Activated T-helper 1 cell treated with anti-CD3 and anti-CD28 coated beads, Interleukin-12 subunit alpha, Interleukin-12 subunit beta, Interleukin-2, Interleukin-4 antibody, amounts not matched to agents 30 ng/mL and 10 ng/mL and 1 ng/mL, durations not matched to agents 14 hours and 24 hours and 36 hours (primary cell): ENCODE measurements around the gene CDK2. TPM values are rescaled to one million over a fixed set of nuclear protein-coding genes. Genes with fewer than 3 reads are reported as not detected.
"Not testable (repeated sequence)": the region's sequence is repeated elsewhere in the genome, so short reads cannot be mapped to it uniquely, and the experiment has no call there.

Experiments
- DNase-seq: peaks from one replicate; pipeline ENCODE4 v3.0.0; 2021; ENCODE audit warnings: low spot score
- H3K27ac Mint-ChIP-seq: one replicate; pipeline ENCODE4 v1.8.0; 2021; ENCODE audit warnings: mild to moderate bottlenecking, mixed read lengths
- H3K27me3 Mint-ChIP-seq: one replicate; pipeline ENCODE4 v1.8.0; 2022; ENCODE audit warnings: mild to moderate bottlenecking, moderate library complexity, mixed read lengths; ENCODE audit not compliant: insufficient read depth
- H3K36me3 Mint-ChIP-seq: one replicate; pipeline ENCODE4 v1.8.0; 2021; ENCODE audit warnings: low read depth, mixed read lengths
- H3K4me1 Mint-ChIP-seq: one replicate; pipeline ENCODE4 v1.8.0; 2021; ENCODE audit warnings: low read depth, mixed read lengths
- H3K4me3 Mint-ChIP-seq: one replicate; pipeline ENCODE4 v1.8.0; 2021; ENCODE audit warnings: mild to moderate bottlenecking, moderate library complexity, mixed read lengths
- H3K9me3 Mint-ChIP-seq: one replicate; pipeline ENCODE4 v1.8.0; 2021; ENCODE audit warnings: mixed read lengths
- intact Hi-C: fragments of 100-400 bp; cut with micrococcal nuclease; formaldehyde crosslinking; loops from one replicate; pipeline ENCODE4 v1.15.1; 2024
- total RNA-seq: library from RNA; stranded (reverse); gene quantifications from 2 replicates; pipeline ENCODE4 v1.2.3, GENCODE V29; 2022

The CDK2 gene
- total RNA-seq, 1 donor from 2014 or later, result 109 TPM

GRCh38 chr12:55993230-55993853 is 26.7 kb downstream of the CDK2 start:
- DNase-seq, result no peak
- Mint-ChIP-seq H3K27ac (no peak overlapping the region), H3K36me3 (peaks cover 40% of the 10 kb centered on the region), H3K4me1 (peaks cover 22% of the 10 kb centered on the region), H3K9me3 (no peaks in the 10 kb centered on the region), H3K4me3 (no peak overlapping the region), H3K27me3 (no peaks in the 10 kb centered on the region)
- intact Hi-C loops, result no loop called here

GRCh38 chr12:55995366-55995765 is 28.7 kb downstream of the CDK2 start:
- no peaks in the 10 kb centered on the region for H3K27me3 Mint-ChIP-seq
- H3K9me3 Mint-ChIP-seq, result no peaks in the 10 kb centered on the region
- H3K36me3 Mint-ChIP-seq, result peaks cover 27% of the 10 kb centered on the region
- intact Hi-C loops, result no loop called here
- DNase-seq, result no peak
- peak overlapping the region; percentile 12 for H3K27ac Mint-ChIP-seq
- no peak overlapping the region for H3K4me3 Mint-ChIP-seq
- H3K4me1 Mint-ChIP-seq, result peaks cover 30% of the 10 kb centered on the region

GRCh38 chr12:55996201-55996714 is 29.6 kb downstream of the CDK2 start:
- H3K27me3 Mint-ChIP-seq, result no peaks in the 10 kb centered on the region
- peaks cover 18% of the 10 kb centered on the region for H3K36me3 Mint-ChIP-seq
- intact Hi-C loops, result loop anchor here (1.0 kb wide), 8 partner anchors 11 to 122 kb away; partner anchors contain the start of genes IKZF4, PA2G4, RPS26 and ZC3H10
- DNase-seq, result peak; percentile 51
- peaks cover 30% of the 10 kb centered on the region for H3K4me1 Mint-ChIP-seq
- no peaks in the 10 kb centered on the region for H3K9me3 Mint-ChIP-seq
- peak overlapping the region; percentile 88 for H3K4me3 Mint-ChIP-seq
- H3K27ac Mint-ChIP-seq, result no peak overlapping the region

GRCh38 chr12:55996715-55997534 is 30.3 kb downstream of the CDK2 start, which contains the start of gene SUOX:
TSS of gene SUOX (plus strand) at chr12:55997276. CDS start at chr12:56002222, 4,946 bp downstream.
- Mint-ChIP-seq H3K36me3 (peaks cover 12% of the 10 kb centered on the region), H3K9me3 (no peaks in the 10 kb centered on the region), H3K4me3 (peak within 1 kb of the TSS; percentile 88), H3K27ac (peak within 1 kb of the TSS; percentile 64), H3K4me1 (peaks cover 30% of the 10 kb centered on the region), H3K27me3 (no peaks in the 10 kb centered on the region)
- DNase-seq, result peak; percentile 50
- intact Hi-C loops, result loop anchor here (1.0 kb wide), 8 partner anchors 10 to 121 kb away; partner anchors contain the start of genes IKZF4, PA2G4, RPS26 and ZC3H10

GRCh38 chr12:55997535-55997859 is 30.9 kb downstream of the CDK2 start:
- peak overlapping the region; percentile 88 for H3K4me3 Mint-ChIP-seq
- H3K9me3 Mint-ChIP-seq, result no peaks in the 10 kb centered on the region
- intact Hi-C loops, result no loop called here
- H3K36me3 Mint-ChIP-seq, result peaks cover 8% of the 10 kb centered on the region
- peak overlapping the region; percentile 58 for H3K27ac Mint-ChIP-seq
- H3K27me3 Mint-ChIP-seq, result no peaks in the 10 kb centered on the region
- peaks cover 30% of the 10 kb centered on the region for H3K4me1 Mint-ChIP-seq
- no peak for DNase-seq

GRCh38 chr12:55999522-55999921 is 32.9 kb downstream of the CDK2 start:
- intact Hi-C loops, H3K27me3 Mint-ChIP-seq, H3K36me3 Mint-ChIP-seq, DNase-seq, H3K4me3 Mint-ChIP-seq, H3K9me3 Mint-ChIP-seq, H3K27ac Mint-ChIP-seq: not testable (repeated sequence)
- H3K4me1 Mint-ChIP-seq, result peaks cover 30% of the 10 kb centered on the region

- H3K4me3 Mint-ChIP-seq, H3K36me3 Mint-ChIP-seq, DNase-seq, H3K27me3 Mint-ChIP-seq, intact Hi-C loops, H3K9me3 Mint-ChIP-seq, H3K27ac Mint-ChIP-seq: not testable (repeated sequence)
- H3K4me1 Mint-ChIP-seq, result peaks cover 30% of the 10 kb centered on the region
Observed at GRCh38 chr12:55999999-56000540, 33.4 kb downstream of the CDK2 start.

GRCh38 chr12:56001487-56002100 is 35.0 kb downstream of the CDK2 start:
- intact Hi-C loops, result no loop called here
- H3K27ac Mint-ChIP-seq, result no peak overlapping the region
- no peak overlapping the region for H3K4me3 Mint-ChIP-seq
- DNase-seq, result no peak
- no peaks in the 10 kb centered on the region for H3K36me3 Mint-ChIP-seq
- H3K9me3 Mint-ChIP-seq, result no peaks in the 10 kb centered on the region
- no peaks in the 10 kb centered on the region for H3K27me3 Mint-ChIP-seq
- H3K4me1 Mint-ChIP-seq, result peaks cover 26% of the 10 kb centered on the region

GRCh38 chr12:56003376-56003775 is 36.7 kb downstream of the CDK2 start:
- H3K27me3 Mint-ChIP-seq, DNase-seq, intact Hi-C loops, H3K9me3 Mint-ChIP-seq, H3K36me3 Mint-ChIP-seq, H3K27ac Mint-ChIP-seq, H3K4me3 Mint-ChIP-seq: not testable (repeated sequence)
- peaks cover 23% of the 10 kb centered on the region for H3K4me1 Mint-ChIP-seq

- H3K9me3 Mint-ChIP-seq, result no peaks in the 10 kb centered on the region
- no peak overlapping the region for H3K4me3 Mint-ChIP-seq
- H3K4me1 Mint-ChIP-seq, result peaks cover 28% of the 10 kb centered on the region
- H3K36me3 Mint-ChIP-seq, result no peaks in the 10 kb centered on the region
- H3K27me3 Mint-ChIP-seq, result no peaks in the 10 kb centered on the region
- no peak for DNase-seq
- H3K27ac Mint-ChIP-seq, result no peak overlapping the region
- intact Hi-C loops, result no loop called here
Observed at GRCh38 chr12:56004211-56004610, 37.6 kb downstream of the CDK2 start.

- Mint-ChIP-seq H3K36me3 (peaks cover 2% of the 10 kb centered on the region), H3K9me3 (no peaks in the 10 kb centered on the region), H3K4me3 (peak overlapping the region; percentile 92), H3K4me1 (peaks cover 32% of the 10 kb centered on the region), H3K27ac (peak overlapping the region; percentile 88), H3K27me3 (peaks cover 3% of the 10 kb centered on the region)
- intact Hi-C loops, result loop anchor here (1.0 kb wide), 6 partner anchors 12 to 96 kb away; partner anchors contain the start of genes CDK2, IKZF4, PA2G4 and PMEL
- peak; percentile 55 for DNase-seq
Observed at GRCh38 chr12:56007564-56008559, 41.2 kb downstream of the CDK2 start.
